ENCODE data around the gene TBC1D20.
"Not testable (repeated sequence)": the region's sequence is repeated elsewhere in the genome, so short reads cannot be mapped to it uniquely, and the experiment has no call there.

The TBC1D20 gene

DNA sequence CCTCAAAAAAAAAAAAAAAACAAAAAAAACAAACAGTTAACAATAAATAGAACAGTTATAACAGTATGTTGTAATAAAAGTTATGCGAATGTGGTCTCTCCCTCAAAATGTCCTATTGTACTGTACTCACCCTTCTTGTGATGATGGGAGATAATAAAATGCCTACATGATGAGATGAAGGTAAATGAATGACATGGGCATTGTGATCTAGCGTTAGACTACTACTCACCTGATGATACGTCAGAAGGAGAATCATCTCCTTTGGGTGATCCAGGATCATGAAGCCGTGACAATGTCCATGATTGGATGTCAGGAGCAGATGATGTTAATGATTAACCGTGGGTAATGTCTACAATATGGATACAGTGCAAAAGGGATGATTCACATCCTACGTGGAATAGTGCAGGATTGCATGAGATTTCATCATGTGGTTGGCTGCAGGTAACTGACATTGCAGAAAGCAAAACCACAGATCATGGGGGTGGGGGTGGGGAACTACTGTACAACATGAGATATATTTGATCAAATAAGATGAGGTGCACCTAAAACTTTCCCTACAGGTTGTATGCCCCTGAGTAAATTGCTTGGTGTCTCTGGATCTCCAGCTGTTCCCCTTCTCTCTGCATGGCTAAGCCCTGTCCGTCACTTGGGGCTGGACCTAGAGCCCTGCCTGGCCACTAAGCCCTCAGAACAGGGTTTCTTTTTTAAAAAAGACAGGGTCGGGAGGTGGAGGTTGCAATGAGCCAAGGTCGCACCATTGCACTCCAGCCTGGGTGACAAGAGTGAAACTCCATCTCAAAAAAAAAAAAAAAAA, 60.4 kb downstream of the TBC1D20 start:
- no peak for DNase-seq (ENCODE audit: low read depth)

DNA sequence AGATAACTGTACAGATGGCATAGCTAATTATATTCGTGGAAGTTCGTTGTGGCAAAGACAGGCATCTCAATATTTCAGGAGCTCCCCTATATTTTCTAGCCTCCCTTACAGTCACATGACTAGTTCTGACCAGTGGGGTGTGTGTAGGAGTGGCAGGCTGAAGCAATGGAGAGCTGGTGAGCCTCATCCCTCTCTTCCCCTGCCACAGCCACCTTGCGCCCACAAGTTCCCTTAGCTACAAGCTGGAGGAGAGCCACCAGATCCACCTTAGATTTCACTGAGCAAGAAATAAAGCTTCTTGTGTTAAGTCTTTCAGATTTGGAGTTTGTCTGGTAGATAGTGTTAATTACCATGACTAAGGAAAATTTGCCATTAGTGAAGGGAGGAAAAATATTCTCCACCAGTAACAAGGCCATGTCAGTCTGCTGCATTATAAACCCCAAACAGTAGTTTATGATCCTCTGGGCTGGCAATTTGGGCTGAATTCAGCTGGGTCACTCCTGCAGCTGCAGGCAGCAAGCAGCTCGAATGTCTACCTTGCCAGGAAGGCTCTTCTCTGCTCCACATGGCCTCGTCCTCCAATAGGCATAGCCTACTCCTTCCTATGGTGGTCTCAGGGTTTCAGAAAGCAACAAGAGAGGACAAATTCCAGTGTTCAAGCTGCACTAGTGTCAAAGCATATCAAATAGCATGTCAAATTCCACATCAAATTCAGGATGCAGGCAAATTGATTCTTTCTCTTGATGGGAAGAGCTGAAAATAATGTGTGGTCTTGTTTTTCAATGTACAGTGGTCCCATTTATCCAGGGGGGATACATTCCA, 61.7 kb downstream of the TBC1D20 start:
- DNase-seq (ENCODE audit: low read depth), result no peak

DNA sequence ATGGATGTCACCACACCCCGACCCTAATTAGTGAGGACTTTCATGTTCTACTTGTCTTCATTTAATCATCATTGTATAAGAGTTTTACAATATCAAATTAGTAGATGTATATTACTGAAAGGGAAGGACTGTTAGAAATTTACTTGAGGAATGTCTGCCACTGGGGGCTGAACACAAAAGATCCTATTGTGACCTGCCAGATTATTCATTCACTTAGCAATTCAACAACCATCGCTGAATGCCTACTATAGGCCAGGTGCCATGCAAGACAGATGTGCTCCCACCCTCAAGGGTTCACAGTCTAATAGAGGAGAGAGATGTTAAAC, 62.2 kb downstream of the TBC1D20 start:
- no peak for DNase-seq (ENCODE audit: low read depth)

DNA sequence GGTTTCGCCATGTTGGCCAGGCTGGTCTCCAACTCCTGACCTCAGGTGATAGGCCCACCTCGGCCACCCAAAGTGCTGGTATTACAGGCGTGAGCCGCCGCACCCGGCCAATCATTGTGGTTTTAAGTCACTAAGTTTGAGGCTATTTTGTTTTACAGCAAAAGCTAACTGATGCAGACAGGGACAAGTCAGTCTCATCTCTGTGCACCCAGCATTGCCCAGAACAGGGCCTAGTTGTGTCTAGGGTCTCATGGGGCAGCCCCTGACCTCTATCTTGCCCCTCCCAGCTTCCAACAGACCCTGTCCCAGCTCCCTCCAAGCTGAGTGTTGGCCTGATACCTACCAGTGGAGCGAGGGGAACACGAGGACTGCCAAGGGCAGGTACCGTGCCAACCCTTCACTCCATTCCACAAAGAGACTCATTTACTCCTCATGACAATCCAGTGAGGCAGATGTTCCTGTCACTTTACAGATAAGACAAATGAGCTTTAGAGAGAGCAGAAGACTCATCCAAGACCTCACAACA, 63.1 kb downstream of the TBC1D20 start:
- DNase-seq (ENCODE audit: low read depth), result no peak

DNA sequence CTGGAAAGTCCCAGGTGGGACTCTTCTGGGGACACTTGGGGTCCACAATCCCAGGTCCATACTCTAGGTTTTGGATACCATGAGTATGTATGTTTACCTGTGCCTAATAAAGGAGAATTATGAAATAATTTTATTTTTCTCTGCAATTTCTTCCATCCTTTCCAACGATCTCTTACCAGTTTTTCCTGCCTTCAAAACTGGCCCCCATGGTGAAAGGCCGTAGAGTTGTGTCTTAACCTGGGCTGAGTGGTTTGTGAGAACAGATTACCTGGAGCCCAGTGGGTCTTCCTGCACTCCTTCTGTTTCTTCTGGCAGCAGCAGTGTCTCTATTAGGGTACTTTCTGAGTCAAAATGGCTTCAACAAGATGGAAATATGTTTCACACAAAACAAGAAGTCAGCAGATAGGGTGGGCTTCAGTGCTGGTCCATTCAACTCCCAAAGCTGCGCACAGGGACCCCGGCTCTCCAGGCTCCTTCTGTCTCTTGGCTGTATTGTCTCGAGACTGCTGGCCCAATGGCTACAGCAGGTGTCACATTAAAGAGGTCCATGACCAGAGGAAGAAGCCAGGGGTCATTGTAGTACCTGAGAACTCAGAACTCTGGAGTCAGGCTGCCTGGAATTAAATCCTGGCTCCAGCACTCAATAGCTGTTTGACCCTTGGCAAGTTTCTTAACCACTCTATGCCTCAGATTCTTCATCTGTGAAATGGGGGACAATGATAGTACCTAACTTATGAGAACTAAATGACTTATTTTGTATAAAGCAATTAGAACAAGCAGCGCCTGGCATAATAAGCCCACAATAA, 64.7 kb downstream of the TBC1D20 start:
- no peak for DNase-seq (ENCODE audit: low read depth)

DNA sequence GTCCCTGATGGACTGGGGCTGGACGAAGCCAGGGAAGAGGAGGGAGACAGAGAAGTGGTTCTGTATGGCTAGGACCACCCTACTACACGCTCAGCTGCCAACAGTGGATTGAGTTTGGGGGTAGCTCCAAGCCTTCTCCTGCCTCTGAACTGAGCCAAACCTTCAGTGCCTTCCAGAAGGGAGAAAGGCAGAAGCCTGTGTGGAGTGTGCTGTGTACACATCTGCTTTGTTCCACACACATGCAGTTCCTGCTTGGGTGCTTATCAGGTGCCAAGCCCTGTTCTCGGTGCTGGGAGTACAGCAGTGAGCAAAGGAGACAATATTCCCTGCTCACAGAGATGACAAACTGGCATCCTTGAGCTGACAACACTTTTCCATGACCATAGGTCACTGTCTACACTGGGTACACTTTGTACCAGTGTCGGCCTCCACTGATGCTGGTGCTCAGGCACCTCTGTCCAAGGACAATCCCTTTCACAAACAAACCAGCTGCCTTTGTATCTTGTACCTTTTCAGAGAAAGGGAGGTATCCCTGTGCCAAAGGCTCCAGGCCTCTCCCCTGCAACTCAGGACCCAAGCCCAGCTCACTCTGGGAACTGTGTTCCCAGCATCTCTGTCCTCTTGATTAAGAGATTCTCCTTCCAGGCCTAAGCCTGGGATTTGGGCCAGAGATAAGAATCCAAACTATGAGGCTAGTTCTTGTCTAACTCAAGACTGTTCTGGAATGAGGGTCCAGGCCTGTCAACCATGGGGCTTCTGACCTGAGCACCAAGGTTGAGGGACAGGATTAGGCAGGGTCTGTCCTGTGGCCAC, 65.5 kb downstream of the TBC1D20 start:
- no peak for DNase-seq (ENCODE audit: low read depth)

DNA sequence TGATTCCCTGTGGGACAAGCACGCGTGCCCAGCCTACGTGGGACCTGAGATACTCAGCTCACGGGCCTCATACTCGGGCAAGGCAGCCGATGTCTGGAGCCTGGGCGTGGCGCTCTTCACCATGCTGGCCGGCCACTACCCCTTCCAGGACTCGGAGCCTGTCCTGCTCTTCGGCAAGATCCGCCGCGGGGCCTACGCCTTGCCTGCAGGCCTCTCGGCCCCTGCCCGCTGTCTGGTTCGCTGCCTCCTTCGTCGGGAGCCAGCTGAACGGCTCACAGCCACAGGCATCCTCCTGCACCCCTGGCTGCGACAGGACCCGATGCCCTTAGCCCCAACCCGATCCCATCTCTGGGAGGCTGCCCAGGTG, 66.1 kb downstream of the TBC1D20 start:
- DNase-seq (ENCODE audit: low read depth), result no peak

DNA sequence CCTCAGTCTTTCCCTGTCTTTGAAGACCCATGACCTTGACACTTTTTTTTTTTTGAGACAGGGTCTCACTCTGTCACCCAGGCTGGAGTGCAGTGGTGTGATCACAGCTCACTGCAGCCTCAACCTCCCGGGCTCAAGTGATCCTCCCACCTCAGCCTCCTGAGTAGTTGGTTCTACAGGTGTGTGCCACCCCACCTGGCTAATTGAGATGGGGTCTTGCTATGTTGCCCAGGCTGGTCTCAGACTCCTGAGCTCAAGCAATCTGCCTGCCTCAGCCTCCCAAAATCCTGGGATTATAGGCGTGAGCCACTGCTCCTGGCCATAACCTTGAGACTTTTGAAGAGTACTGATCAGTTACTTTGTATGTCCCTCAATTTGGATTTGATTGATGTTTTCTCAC, 69.0 kb downstream of the TBC1D20 start:
- not testable (repeated sequence) for DNase-seq (ENCODE audit: low read depth)

DNA sequence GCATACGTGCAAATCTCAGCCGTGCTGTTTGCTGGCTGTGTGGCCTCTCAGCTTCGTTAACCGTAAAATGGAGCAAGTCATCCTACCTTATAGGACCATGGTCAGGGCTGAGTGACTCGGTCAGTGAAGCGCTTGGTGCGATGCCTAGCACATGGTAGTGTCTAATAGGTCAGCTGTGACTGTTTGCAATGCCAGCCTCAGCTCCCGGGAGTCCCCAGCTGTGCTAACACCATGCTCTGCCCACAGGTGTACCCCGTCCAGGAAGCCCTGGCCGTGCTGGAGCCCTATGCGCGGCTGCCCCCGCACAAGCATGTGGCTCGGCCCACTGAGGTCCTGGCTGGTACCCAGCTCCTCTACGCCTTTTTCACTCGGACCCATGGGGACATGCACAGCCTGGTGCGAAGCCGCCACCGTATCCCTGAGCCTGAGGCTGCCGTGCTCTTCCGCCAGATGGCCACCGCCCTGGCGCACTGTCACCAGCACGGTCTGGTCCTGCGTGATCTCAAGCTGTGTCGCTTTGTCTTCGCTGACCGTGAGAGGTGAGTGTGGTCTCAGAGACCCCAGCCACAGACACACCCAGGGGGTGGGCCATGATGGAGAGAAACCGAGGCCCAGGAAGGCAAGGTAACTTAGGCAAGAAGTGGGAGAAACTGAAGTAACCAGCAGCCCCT, 71.2 kb downstream of the TBC1D20 start:
- no peak for DNase-seq (ENCODE audit: low read depth)

DNA sequence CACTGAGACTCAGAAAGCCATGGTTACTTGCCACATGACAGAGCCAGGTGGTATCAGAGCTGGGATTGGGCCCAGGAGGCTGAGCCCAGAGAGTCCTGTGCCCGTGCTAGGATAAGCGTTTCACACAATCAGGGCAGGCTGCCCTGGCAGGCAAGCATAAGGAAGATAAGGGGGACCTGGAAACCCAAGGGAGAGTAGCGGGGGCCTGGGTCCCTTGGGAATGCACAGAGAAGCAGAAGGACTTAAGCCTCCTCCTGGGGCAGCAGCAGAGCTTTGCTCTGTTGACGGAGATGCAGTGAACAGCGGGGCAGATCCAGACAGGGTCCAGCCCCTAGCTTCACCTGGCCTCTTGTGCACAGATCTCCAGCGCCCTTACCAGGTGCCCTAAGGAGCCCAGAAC, 73.1 kb downstream of the TBC1D20 start:
- no peak for DNase-seq (ENCODE audit: low read depth)

DNA sequence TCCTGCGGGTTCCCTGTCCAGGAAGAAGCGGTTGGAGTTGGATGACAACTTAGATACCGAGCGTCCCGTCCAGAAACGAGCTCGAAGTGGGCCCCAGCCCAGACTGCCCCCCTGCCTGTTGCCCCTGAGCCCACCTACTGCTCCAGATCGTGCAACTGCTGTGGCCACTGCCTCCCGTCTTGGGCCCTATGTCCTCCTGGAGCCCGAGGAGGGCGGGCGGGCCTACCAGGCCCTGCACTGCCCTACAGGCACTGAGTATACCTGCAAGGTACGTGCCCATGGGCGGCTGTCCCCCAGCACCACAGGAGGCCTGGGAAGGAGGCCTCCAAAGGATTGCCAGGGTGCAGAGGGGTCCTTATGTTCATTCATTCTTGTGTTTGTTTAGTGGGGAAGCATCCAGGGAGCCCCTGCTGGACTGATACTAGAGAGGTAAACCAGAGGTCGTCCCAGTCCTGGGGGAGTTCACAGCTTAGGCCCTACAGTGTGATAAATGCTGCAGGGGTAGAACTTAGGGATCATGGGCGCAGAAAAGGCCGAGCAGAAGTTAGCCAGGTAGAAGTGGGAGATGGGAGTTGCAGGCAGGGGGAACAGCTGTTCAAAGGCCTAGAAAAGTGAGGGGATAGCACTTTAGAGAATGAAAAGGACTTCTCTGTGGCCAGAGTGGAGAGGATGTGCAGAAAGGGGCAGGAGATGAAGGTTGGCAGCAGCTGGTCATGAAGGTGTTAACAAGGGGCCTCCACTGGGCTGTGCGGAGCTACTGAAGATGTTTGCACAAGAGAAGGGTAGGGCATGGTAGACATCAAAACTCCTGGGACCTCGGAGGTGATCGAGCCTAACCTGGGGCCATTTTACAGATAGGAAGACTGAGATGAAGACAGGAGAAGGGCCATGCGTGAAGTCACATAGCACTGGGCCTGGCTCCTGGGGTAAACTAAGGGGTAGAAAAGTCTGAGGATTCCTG, 74.0 kb downstream of the TBC1D20 start:
- no peak for DNase-seq (ENCODE audit: low read depth)

DNA sequence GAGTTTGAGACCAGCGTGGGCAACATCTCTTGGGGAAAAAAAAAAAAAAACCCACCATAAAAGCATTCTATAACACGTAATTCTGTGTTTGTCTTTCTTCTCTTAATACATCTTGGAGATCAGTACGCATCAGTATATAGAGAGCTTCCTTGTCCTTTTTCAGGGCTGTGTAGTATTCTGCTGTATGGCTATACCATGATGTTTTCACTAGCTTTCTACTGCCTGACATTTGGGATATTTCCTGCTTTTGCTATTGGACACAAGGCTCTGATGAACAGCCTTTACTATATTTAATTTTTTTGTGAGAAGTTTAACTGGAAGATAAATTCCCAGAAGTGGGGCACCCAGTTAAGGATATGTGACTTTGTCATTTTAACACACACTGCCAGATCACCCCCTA, 74.8 kb downstream of the TBC1D20 start:
- no peak for DNase-seq (ENCODE audit: low read depth)

DNA sequence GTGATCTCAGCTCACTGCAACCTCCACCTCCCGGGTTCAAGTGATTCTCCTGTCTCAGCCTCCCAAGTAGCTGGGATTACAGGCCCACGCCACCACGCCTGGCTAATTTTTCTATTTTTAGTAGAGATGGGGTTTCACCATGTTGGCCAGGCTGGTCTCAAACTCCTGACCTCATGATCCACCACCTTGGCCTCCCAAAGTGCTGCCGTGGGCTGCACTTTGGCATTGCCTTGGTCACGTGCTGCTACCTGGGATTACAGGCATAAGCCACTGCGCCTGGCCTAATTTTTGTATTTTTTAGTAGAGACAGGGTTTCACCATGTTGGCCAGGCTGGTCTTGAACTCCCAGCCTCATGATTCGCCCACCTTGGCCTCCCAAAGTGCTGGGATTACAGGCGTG, 75.7 kb downstream of the TBC1D20 start:
- DNase-seq (ENCODE audit: low read depth), result not testable (repeated sequence)
